Left forelimb (tissue), 1 donor: ENCODE results near the gene RPTOR.

Experiments
- DNase-seq: peaks from one replicate; pipeline ENCODE4 v3.0.0-alpha.2; 2018; ENCODE audit warnings: low spot score

Gene RPTOR

DNA sequence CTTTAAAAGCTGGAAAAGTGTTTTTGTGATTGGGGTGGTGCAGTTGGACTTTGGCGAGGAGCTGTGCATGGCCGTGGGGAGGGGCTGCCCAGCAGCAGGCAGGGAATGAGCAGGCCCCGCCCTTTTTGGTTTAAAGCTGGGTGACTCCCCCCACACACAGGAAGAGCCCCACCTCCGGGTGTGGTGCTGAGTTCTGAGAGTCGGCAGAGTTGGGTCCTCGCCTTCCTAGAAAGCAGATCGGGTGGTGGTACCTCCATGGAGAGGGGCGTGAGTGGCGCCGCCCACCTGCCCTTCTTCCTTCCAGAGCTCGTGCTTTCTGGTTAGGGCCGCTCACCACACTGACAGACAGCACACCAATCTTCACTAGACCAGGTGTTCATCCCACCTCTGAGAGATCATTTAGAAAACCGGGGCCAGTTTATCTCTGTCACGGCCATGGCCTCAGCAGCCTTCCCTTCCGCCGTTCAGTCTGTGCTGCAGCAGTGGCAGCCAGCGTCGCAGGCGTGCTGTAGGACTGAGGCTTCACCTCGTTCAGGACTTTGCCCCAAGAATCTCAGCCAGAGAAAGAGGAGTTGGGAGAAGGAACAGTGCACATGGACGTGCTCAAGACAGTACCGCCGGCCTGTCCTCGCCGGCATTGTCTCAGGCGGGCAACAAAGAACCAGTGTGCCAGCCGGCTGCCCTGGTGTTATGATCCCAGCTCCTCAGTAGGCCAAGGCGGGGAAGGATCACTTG, 303.0 kb downstream of the RPTOR start:
- no peak for DNase-seq

DNA sequence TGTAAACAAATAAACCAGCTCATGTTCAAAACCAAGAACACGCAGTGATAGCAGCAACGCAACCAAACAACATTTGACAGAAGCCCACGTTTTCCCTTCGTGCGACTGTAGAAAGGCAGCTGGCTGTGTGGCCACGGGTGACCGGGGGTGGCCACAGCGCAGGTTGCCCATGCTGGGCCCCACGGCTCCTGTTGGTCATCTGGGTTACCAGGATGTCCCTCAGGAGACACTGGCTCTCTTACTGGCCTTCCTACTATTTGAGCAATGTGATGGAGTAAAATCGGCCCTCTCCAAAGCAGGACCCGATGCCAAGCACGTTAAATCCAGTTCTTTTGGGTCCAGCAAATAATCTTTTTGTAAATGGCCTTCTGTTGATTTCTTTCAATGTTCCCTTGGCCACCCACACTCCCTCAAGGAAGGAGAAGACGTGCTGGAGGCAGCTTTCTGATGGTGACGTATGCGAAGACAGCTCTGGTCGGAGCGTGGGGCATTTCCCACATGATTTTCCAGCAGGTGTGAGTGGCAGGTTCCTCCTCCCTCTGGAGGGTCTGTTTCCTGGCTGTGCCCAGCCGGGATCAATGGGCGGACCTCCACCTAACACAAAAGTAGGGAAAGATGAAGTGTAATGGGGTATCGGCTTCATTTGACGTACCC, 303.9 kb downstream of the RPTOR start:
- no peak for DNase-seq

DNA sequence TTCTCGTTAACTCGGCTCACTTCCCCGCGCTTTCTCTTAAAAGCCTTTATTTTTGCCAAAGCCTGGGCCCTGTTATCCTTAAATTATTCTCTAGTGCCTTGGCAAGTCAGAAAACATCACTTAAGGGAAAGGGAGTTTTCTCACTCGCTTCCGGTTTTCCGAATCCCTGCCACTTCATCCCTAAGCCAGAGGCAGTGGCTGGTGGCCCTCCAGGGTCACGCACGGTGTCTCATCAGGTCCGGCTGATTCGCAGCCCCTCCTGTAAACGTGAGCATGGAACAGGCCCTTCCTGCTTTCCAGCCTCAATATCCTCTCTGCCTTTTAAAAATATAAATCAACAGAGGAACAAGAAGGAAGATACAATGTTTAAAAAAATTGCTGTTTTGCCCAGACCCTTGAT, 304.5 kb downstream of the RPTOR start:
- no peak for DNase-seq

DNA sequence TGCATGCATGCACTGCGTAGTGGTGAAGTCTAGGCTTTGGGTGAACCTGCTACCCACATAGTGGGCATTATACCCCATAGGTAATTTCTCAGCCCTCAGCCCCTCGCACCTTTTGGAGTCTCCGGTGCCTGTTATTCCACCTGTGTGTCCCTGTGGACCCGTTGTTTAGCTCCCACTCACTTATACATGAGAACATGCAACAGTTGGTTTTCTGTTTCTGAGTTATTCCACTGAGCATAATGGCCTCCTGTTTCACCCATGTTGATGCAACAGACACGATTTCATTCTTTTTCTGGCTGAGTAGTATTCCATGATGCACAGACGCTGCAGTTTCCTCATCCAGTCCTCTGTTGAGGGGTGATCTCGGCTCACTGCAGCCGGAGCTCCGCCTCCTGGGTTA, 305.5 kb downstream of the RPTOR start:
- DNase-seq: no peak

DNA sequence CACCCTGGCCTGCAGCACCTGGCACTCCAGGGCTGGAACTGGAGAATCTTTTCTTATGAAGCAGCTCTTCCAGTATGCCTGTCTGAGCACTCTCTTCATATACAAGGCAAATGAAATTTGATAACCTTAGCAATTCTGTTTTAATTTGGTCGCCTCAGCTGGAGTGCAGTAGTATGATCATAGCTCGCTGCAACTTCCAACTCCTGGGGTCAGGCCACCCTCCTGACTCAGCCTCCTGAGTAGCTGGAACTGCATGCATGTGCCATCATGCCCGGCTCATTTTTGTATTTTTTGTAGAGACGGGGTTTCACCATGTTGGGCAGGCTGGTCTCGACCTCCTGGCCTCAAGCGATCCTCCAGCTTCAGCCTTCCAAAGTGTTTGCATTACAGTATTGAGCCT, 306.2 kb downstream of the RPTOR start:
- no peak for DNase-seq

DNA sequence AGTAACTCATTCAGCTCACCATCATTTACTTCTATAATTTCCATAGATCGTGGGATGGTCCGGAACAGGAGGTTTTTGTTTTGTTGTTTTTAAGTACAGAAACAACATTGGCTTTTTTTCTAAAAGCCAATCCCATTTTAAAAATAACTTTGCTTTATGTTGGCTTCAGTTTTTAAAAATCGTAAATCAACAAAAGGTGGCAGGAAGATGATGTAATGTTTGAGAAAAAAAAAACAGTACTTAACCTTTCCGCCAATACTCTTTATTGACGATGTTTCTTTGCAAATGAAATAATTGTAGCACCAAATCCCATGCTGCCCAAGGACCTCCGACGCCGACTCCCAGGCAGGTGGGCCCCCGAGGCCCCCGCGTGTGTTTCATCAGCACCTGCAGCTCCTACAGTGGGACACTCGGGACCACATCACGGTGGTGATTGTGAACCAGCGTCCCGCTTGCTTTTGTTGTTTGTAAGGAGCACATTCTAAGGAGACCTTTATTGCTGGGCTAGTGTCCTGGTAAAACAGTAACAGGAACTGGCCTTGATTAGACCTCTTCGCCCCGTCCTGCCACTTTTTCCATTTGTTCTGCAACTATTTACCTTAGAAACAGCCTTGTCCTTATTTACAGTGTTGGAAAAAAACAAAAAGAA, 306.8 kb downstream of the RPTOR start:
- no peak for DNase-seq

DNA sequence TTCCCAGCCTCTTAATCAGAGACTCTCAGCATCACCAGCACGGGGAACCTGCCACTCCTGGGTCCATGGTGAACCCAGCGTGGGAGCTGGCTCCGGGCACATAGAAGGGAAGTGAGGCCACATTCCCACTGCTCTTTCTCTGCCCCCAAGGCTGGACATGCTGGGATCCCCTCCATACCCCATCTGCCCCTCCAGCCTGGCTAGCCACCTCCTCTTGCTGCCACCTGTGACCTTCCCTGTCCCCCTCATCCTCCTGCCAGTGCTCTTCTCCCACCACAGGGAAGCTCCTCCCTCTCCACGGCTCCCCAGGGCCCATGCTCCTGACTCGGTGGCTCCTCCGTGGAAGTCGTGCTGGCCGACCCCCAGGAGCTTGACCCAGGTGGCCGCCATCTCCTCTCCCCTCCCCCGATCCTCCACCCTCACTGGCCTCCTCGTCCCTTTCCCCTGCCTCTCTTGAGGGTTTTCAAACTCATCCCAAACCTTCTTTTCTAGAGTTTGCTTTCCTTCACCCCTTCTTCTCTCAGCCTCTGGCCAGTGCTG, 307.9 kb downstream of the RPTOR start:
- DNase-seq: no peak

DNA sequence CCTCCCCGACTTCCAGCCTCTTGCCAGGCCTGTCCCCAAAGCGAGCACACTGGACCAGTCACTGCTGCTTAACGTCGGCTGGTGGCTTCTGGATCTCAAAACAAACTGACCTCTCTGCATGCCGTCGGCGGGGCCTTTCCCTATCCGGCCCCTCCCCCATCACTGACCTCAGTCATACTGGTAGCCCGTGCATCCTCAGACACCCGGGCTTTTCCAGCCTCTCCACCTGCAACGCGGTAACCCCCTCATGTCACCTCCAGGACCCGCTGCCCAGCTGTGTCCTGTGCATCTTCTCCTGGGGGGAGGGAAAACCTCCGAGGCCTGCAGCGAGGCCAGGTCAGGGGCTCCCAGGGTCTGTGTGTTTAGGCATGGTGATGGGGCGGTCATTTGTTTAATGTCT, 308.4 kb downstream of the RPTOR start:
- DNase-seq: no peak

DNA sequence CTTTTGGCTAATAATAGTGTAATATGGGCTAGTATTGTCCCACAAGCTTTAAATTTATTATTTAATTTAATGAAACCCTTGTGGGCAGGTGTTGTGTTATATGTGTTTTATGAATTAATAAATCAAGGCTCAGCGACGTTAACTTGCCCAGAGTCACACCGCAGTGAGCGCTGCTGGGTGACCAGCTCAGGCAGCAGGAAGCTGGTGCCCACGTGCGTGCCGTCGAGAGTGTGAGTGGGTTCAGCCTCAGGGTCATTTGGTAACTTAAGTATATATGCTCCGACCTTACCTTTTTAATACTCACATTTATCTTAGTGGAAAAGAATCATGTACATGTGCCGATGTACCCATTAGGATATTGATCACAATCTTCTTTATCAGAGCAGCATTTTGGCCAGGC, 309.6 kb downstream of the RPTOR start:
- DNase-seq: no peak

DNA sequence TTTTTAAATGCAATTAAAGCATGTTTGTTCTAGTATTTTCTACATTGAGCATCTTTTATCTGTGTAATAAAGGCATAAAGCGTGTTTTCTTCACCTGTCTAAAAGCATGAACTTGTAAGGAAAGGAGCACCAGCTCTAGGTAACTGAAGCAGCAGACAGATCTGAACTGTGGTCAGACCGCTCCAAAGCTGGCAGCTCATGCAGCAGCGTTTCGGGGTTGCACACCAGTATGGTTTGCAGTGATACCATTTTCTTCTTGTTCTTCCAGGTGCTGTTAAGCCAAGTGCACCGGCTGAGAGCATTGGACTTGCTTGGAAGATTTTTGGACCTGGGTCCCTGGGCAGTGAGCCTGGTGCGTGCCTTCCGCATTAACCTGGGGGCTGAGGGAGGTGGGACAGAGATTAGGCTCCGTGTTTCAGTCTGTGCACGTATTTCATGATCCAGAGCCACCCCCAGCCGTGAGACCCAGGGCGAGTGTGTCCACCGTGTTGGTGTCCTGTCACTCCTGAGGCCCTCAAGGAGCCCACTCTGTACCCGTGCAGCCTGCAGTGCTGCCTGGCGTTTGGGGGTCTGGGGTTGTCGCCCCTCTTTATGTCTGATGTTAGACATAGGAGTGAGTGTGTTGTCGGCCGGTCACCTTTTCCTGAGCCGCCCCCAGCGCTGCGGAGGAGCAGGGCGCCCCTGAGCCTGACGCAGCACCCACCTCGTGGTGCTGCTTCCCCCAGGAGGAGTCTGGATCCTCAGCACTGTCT, 310.7 kb downstream of the RPTOR start:
- DNase-seq: no peak

DNA sequence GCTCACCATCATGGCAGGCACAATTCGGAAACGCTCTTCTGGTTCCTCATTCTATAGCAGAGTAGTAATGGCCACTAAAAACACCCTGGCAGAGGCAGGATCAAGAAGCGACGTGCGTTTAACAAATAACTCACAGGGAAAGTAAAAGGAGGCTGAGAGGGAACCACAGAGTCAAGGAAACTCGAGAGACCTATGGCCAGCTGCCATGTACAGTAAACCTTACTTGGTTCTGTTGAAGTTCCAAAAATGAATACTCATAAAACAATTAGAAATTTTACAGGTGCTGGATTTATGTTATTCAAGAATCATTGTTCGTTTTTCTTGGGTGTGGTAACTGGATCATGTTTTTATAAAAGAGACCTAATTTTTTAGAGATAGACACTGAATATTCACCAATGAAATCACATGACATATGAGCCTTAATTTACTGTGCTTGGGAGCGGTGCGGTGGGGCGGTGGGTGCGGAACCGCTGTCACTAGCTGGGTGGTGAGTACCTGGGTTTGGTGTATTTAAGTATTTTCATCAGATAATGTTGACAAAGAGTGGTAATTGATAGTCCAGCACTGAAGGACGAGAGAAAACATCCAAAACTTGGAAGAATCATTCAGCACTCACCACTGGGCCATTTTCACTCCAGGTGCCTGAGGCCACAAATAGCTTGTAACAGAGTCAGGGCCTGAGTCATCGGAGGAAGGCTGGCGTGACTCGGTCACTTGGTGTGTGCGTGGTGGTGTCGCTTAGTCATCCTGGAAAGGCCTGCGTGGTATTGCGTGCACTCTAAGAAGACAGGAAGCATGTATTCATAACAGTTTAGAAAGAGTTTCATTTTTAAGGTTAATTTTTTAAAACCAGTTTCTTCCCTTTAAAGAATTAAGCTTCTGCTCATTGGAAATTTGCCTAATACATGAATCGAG, 311.6 kb downstream of the RPTOR start:
- DNase-seq: no peak

DNA sequence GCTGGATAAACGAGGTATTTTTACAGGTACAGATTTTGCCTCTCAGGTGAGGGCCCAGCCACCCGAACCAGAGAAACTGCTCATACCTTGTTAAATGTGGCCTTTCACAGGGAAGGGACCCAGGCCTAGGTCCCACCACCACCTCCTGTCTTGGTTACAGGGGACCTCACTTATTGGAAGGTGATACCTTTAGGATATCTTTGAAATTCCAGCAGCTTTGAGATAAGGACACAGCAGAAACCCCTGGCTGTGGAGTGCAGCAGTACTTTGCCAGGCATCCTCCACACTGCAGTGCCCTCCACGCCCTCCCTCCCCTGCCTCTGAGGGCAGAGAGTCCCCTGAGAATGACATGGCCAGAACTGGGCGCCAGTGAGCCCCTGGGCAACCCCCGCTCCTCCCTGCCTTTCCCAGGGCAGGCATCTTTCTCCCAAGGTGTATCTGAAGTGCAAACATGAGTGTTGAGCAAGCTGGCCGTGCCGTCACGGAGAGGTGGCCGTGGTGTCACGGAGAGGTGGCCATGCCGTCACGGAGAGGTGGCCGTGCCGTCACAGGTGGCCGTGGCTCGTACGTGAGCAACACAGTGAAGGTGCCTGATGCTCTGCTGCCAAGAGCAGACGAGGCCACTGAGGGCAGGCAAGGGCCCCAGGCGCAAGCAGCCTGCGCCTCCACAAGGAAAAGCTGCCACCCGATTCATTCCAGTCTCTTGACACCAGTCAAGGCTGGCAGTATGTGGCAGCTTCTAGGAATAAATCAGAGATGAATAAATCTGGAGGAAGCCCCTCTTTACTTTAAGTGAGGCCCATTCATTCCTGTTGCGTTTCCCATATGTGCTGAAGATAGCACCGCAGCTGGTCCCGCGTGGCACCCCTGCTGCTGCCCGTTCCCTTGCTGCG, 312.5 kb downstream of the RPTOR start:
- no peak for DNase-seq

DNA sequence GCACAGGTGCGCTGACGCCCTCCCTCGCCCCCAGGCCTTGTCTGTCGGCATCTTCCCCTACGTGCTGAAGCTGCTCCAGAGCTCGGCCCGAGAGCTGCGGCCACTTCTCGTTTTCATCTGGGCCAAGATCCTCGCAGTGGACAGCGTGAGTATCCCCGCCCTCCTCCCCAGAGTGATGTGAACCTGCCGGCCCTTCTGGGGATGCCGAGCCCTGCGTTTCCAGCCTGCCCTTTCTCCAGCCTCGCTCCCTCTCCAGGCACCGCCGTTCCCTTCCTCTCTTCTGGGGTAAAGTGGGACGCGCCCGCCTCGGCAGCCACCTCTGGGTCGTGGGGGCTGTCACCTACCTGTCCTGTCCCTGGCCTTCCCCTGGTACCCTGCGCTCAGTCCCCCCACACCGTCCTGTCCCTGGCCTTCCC, 313.1 kb downstream of the RPTOR start:
- DNase-seq: no peak

DNA sequence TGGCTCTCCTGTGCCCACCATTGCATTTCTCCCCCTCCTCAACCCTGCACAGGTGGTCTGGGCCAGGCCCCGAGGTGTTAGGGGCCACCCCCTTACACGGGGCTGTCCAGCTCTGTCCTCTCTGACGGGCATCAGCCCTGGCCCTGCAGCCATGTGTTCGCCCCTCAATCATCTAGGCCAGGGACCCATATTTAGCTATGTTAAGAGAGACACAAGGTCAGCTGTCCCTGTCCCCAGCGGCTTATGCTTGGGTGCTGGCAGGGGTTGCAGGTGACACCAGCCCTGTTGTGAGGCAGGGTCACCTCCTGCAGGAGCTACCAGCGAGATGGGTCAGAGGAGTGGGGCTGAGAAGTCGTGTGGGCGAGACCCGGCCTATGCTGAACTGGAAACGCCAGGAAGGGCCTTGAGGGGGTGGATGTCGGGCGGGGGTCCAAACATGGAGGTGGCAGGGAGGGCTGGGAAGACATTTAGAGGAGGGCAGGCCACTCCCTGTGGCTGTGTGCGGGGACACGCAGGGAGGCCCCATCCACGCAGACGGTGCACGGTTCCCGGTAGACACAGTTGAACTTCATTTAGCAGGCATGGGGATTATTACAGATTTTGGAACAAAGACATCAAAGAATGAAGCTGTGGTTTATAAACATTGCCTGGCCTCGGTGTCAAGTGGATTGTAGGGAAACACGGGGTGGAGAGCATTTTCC, 313.8 kb downstream of the RPTOR start:
- no peak for DNase-seq

DNA sequence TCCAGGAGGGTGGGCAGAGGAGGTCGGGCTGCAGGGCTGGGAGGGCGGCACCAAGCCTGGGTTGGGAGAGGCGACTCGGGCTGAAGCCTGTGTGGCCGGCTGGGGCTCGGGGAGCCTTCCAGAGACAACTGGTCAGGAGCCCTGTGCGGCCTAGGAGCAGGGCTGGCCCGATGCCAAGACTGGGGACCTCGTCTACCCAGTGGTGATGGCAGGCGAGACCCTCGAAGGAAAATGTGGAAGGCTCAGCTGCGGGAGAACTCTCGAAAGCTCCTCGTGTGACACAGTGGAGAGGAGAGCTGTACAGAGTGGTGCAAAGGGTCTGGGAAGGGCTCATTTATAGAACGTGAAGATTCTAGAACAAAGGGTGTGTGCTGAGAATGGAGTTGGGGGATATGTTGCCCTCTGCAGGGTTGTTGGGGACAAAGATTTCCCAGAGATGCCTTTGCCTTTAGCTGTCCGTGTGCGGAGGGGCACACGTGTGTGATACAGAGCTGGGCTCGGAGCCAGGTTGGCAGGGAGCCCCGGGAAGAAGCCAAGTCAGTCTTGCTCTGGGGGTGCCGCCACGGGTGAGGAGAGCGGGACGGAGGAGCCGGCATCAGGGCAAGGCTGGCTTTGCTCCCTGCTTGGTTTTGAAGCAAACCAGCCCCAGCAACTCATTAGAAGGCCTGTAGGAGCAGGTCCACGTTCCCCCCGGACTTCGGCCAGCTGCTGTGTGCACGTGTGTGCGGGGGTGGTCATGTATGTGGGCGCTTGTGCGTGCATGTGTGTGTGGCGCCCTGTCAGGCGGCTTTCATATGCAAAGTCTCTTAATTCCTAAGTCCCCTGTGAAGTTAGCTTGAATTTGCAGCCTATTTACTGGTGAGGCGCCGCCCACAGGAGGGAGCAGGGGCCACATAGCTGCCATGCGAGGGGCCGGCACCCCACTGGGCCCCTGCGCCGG, 314.6 kb downstream of the RPTOR start:
- no peak for DNase-seq

DNA sequence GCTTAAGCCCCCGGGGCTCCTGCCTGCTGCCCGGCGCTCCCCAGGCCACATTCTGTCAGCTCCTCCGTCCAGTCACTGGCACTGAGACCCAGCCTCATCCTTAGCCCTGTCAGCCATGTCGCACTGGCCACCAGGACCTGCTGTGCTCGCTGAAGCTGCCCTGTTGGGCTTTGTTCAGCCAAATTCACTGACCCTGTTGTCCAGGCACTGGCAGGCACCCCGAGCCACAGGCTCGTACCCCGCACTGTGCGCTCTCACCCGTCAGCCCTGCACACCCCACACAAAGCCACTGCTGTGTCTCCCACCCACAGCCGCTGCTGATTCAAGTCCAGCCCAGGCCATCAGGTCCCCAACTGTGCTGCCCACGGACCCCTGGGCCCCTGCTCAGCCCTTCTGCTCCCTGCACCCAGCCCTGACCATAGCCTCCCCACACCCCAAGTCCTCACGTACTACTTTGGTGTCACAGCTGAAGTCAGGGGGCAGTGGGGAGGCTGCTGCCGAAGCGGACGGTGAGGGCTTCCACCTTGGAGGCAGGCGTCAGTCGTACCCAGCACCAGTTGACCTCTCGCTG, 315.5 kb downstream of the RPTOR start:
- no peak for DNase-seq

DNA sequence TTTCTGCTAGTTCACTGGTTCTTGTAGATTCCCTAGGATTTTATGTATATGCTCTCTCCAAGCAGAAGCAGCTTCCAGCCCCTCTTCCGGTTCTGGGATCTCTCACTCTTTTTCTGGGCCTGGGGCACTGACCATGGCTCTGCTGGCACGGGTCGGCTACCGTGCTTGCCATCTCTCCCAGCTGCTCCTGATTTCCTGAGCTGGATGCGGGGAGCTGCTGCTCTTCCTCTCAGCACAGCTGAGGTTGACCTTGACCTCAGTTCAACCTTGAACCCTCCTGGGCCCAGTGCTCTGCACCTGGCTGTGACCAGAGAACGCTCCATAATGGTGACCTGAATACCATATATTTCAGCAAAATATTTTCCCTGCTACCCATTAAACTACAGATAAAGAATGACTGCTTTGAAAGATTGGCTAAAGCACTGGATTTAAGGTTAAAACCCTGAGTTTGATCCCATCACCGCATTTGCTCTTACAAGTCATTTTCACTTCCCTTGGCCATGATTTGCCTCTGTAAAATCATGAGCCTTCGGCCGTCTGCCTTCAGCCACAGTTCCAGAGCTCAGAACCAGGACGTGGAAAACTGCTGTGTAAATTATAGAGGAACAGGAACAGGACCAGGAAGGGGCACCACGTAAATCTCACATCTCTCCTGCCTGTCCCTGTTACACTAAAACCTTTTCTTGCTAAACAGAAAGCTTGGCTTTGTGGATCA, 316.2 kb downstream of the RPTOR start:
- DNase-seq: no peak
